Measurements from ENCODE around the gene C17orf100. TPM values are rescaled to one million over a fixed set of nuclear protein-coding genes. Genes with fewer than 3 reads are reported as not detected.
"Not testable (repeated sequence)": the region's sequence is repeated elsewhere in the genome, so short reads cannot be mapped to it uniquely, and the experiment has no call there.

C17orf100 gene
- total RNA-seq, 1 experiment from 2014 or later: 0.55 TPM

- DNase-seq: no peak
- no peak overlapping the region for H3K4me3 ChIP-seq (ENCODE audit: insufficient read depth, low read depth, low read length)
- H3K36me3 ChIP-seq (replicated peaks; ENCODE audit: control insufficient read depth, insufficient read depth, low read length): no peaks in the 10 kb centered on the region
- H3K27me3 ChIP-seq (ENCODE audit: control insufficient read depth, insufficient read depth, low read length): no peaks in the 10 kb centered on the region
These were observed 14.1 kb upstream of the C17orf100 start for GRCh38 chr17:6637458-6637840.

- H3K4me3 ChIP-seq (ENCODE audit: insufficient read depth, low read depth, low read length): no peak overlapping the region
- H3K27me3 ChIP-seq (ENCODE audit: control insufficient read depth, insufficient read depth, low read length): no peaks in the 10 kb centered on the region
- DNase-seq: peak; percentile 17
- peaks cover 1% of the 10 kb centered on the region; the same call in 1 of the 2 replicates for H3K36me3 ChIP-seq (replicated peaks; ENCODE audit: control insufficient read depth, insufficient read depth, low read length)
These were observed 13.3 kb upstream of the C17orf100 start for GRCh38 chr17:6638046-6638908.

- peak; percentile 42 for DNase-seq
- H3K27me3 ChIP-seq (ENCODE audit: control insufficient read depth, insufficient read depth, low read length): no peaks in the 10 kb centered on the region
- H3K36me3 ChIP-seq (replicated peaks; ENCODE audit: control insufficient read depth, insufficient read depth, low read length): peaks cover 4% of the 10 kb centered on the region
- H3K4me3 ChIP-seq (ENCODE audit: insufficient read depth, low read depth, low read length): peak overlapping the region; percentile 68
These were observed 12.5 kb upstream of the C17orf100 start for GRCh38 chr17:6639014-6639585.

- Histone ChIP-seq H3K4me3 (ENCODE audit: insufficient read depth, low read depth, low read length) (peak overlapping the region; percentile 68), H3K36me3 (replicated peaks; ENCODE audit: control insufficient read depth, insufficient read depth, low read length) (peaks cover 4% of the 10 kb centered on the region), H3K27me3 (ENCODE audit: control insufficient read depth, insufficient read depth, low read length) (no peaks in the 10 kb centered on the region)
- peak; percentile 78 for DNase-seq
These were observed 11.7 kb upstream of the C17orf100 start for GRCh38 chr17:6639586-6640535.

GRCh38 chr17:6640536-6641246 lies 10.9 kb upstream of the C17orf100 start, which contains the start of the genes KIAA0753 and TXNDC17:
Gene KIAA0753, minus strand, starts transcription at chr17:6640711. Its CDS starts 5,608 bp downstream, at chr17:6635103.
Gene TXNDC17, plus strand, starts transcription at chr17:6641060. Its CDS starts 23 bp downstream, at chr17:6641083.
- DNase-seq: peak; percentile 92
- Histone ChIP-seq H3K27me3 (ENCODE audit: control insufficient read depth, insufficient read depth, low read length) (no peaks in the 10 kb centered on the region), H3K4me3 (ENCODE audit: insufficient read depth, low read depth, low read length) (peak within 1 kb of the TSS; percentile 68), H3K36me3 (replicated peaks; ENCODE audit: control insufficient read depth, insufficient read depth, low read length) (peaks cover 4% of the 10 kb centered on the region)

GRCh38 chr17:6641247-6641863 lies 10.2 kb upstream of the C17orf100 start:
- H3K4me3 ChIP-seq (ENCODE audit: insufficient read depth, low read depth, low read length): peak overlapping the region; percentile 68
- DNase-seq: no peak
- peaks cover 4% of the 10 kb centered on the region for H3K36me3 ChIP-seq (replicated peaks; ENCODE audit: control insufficient read depth, insufficient read depth, low read length)
- H3K27me3 ChIP-seq (ENCODE audit: control insufficient read depth, insufficient read depth, low read length): no peaks in the 10 kb centered on the region

GRCh38 chr17:6642592-6642991 lies 9.0 kb upstream of the C17orf100 start:
- peaks cover 4% of the 10 kb centered on the region for H3K36me3 ChIP-seq (replicated peaks; ENCODE audit: control insufficient read depth, insufficient read depth, low read length)
- H3K27me3 ChIP-seq (ENCODE audit: control insufficient read depth, insufficient read depth, low read length): no peaks in the 10 kb centered on the region
- DNase-seq: no peak
- no peak overlapping the region for H3K4me3 ChIP-seq (ENCODE audit: insufficient read depth, low read depth, low read length)

GRCh38 chr17:6643451-6644125 lies 8.0 kb upstream of the C17orf100 start:
- Histone ChIP-seq H3K27me3 (ENCODE audit: control insufficient read depth, insufficient read depth, low read length) (no peaks in the 10 kb centered on the region), H3K36me3 (replicated peaks; ENCODE audit: control insufficient read depth, insufficient read depth, low read length) (peaks cover 5% of the 10 kb centered on the region), H3K4me3 (ENCODE audit: insufficient read depth, low read depth, low read length) (no peak overlapping the region)
- no peak for DNase-seq

GRCh38 chr17:6648181-6648580 lies 3.4 kb upstream of the C17orf100 start:
- H3K27me3 ChIP-seq (ENCODE audit: control insufficient read depth, insufficient read depth, low read length): peaks cover 15% of the 10 kb centered on the region; the same call in 1 of the 2 replicates
- peaks cover 4% of the 10 kb centered on the region for H3K36me3 ChIP-seq (replicated peaks; ENCODE audit: control insufficient read depth, insufficient read depth, low read length)
- no peak overlapping the region for H3K4me3 ChIP-seq (ENCODE audit: insufficient read depth, low read depth, low read length)
- DNase-seq: no peak

GRCh38 chr17:6651919-6652452 lies 424 bp downstream of the C17orf100 start:
- Histone ChIP-seq H3K27me3 (ENCODE audit: control insufficient read depth, insufficient read depth, low read length) (peaks cover 50% of the 10 kb centered on the region), H3K36me3 (replicated peaks; ENCODE audit: control insufficient read depth, insufficient read depth, low read length) (peaks cover 1% of the 10 kb centered on the region), H3K4me3 (ENCODE audit: insufficient read depth, low read depth, low read length) (peak overlapping the region; percentile 83)
- DNase-seq: peak; percentile 77

- DNase-seq: peak; percentile 94
- Histone ChIP-seq H3K27me3 (ENCODE audit: control insufficient read depth, insufficient read depth, low read length) (peaks cover 59% of the 10 kb centered on the region), H3K4me3 (ENCODE audit: insufficient read depth, low read depth, low read length) (peak overlapping the region; percentile 46)
These were observed 3.5 kb downstream of the C17orf100 start for GRCh38 chr17:6654841-6655731.

GRCh38 chr17:6655732-6656361 lies 4.3 kb downstream of the C17orf100 start:
- Histone ChIP-seq H3K27me3 (ENCODE audit: control insufficient read depth, insufficient read depth, low read length) (peaks cover 59% of the 10 kb centered on the region), H3K4me3 (ENCODE audit: insufficient read depth, low read depth, low read length) (peak overlapping the region; percentile 46)
- DNase-seq; H3K36me3 ChIP-seq (replicated peaks; ENCODE audit: control insufficient read depth, insufficient read depth, low read length): not testable (repeated sequence)

More at GRCh38 chr17:6654841-6655731, 3.5 kb downstream of the C17orf100 start:
- H3K36me3 ChIP-seq (replicated peaks; ENCODE audit: control insufficient read depth, insufficient read depth, low read length): no peaks in the 10 kb centered on the region
